Measurements from ENCODE around the gene RNU1-3.

DNA sequence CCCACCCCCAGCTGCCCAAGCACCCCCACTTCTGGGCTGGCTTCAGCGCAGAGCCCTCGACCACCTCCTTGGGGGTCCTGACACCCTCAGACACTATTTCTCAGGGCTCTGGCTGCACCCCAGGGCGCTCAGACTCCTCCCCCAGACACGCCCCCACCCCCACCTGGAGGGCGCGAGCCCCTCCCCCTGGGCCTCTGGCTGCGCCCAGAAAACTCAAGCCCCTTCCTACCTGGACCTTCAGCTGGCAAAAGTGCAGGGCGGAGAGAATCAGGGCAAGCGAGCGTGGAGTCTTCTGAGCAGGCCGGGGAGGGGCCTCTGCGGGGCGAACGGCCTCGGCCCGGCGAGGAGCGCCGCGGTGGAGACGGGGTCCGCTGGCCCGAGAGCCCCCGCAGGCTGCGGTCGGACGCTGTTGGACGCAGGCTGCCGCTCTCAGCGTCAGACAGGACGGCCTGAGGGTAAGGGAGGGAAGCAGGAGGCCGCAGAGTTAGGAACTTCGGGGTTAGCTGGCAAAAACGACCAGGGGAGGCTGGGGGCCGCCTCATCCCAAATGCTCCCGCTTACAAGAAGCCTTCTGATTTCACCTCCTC is 36.0 kb downstream of the RNU1-3 start:
- no peak for TF ChIP-seq CTCF (IDR thresholded peaks at IDR 0.05; ENCODE audit: insufficient read depth, low read length)
- no peak for TF ChIP-seq SPI1 (IDR thresholded peaks at IDR 0.05; ENCODE audit: borderline replicate concordance, low read depth)
